Measurements from ENCODE around the gene DCD.
A peak's percentile ranks its signal among the peaks of the same experiment; 100 is the strongest.
"Not testable (repeated sequence)": the region's sequence is repeated elsewhere in the genome, so short reads cannot be mapped to it uniquely, and the experiment has no call there.

DCD gene, protein sequence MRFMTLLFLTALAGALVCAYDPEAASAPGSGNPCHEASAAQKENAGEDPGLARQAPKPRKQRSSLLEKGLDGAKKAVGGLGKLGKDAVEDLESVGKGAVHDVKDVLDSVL

GRCh38 chr12:54648265-54648664 is at the start of gene DCD:
Gene DCD, minus strand, starts transcription at chr12:54648365. Its CDS starts 62 bp downstream, at chr12:54648303.
- no peak for DNase-seq

DNA sequence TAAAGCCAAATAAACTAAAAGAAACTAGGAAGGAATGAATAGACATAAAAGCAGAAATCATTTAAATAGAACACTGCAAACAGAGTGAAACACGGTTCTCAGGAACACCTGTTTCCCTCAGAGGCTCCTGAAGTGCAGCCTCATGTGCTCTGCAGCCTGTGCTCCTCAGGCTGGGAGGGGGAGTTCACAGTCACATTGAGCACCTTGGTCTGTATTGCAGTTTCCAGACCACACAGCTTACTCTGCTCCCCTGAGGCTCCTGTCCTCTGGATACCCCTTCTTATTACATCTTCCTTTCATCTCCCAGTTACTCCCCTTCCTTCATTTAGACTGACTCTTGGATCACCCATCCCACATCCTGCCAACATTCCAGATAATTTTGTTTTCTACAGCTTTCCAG is 49.7 kb upstream of the DCD start:
- no peak for DNase-seq

DNA sequence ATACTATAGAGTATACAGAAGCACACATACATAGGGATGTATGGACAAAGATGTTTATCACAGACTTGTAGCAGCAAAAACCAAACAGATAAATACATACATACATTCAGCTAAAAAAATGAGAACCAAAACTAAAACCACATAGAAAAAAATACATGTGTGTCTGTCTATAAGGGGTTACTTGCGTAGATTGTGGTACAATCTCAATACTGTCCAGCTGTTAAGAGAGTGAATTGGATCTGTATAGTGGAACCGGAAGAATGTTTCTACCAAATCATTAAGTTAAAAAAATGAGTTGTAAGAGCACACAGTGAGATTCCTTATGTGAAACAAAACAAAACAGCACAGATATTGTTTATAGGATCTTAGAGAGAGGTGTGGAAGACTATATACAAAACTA is 44.2 kb upstream of the DCD start:
- DNase-seq: no peak

DNA sequence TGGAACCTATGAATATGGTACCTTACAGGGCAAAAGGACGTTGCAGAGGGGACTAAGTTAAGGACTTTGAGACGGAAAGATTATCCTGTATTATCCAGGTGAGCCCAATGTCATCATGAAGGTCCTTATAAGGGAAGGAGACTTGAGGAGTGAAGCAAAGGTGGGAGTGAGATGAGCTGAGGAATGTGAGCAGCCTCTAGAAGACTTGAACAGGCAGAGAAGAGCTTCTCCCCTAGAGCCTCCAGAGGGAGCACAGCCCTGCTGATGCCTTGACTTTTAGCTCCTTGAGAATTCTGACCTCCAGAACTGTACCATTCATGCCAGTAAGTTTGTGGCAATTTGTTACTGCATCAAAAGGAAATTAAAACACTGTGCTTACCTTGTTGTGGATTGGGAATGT is 41.8 kb upstream of the DCD start:
- DNase-seq: no peak

DNA sequence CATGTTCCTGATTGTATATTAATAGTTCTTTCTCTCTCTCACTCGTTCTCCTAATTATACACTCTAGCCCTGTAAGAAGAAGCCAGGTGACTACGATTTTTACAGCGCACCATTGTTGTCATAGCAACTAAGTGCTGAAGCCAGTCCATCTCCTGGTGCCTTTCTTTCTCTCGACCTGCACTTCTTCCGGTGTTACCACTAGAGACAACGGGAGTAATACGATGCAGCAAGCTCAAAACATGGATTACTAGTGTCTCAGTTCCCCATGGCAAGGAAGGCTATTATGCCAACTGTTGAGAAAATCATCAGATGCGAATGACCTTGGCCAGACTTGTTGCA is 40.8 kb upstream of the DCD start:
- no peak for DNase-seq

GRCh38 chr12:54688309-54689033 is 40.3 kb upstream of the DCD start:
- DNase-seq: no peak

- no peak for DNase-seq
Measured at GRCh38 chr12:54684636-54685630, 36.8 kb upstream of the DCD start.

- no peak for DNase-seq
Measured at GRCh38 chr12:54683398-54683797, 35.2 kb upstream of the DCD start.

- no peak for DNase-seq
Measured at GRCh38 chr12:54682674-54683073, 34.5 kb upstream of the DCD start.

DNA sequence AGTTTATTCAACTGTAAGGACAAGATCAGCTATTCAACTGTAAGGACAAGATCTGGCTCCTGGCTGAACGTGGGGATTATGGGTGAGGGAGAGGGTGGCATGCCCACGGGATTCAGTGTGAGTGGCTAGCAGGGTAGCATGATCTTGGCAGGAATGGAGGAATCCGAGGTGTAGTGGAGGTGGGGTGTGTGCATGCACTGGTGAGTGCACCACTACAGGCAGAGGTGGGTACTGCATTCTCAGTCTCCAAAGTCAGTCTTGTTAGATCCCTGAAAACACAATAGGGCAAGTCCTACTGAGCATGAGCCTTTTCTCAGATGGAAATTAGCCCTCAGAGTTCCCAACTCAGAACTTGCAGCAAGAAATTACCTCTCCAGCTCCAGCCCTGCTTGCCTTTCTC is 32.2 kb upstream of the DCD start:
- DNase-seq: peak in 1 of 2 experiments; percentile 18

DNA sequence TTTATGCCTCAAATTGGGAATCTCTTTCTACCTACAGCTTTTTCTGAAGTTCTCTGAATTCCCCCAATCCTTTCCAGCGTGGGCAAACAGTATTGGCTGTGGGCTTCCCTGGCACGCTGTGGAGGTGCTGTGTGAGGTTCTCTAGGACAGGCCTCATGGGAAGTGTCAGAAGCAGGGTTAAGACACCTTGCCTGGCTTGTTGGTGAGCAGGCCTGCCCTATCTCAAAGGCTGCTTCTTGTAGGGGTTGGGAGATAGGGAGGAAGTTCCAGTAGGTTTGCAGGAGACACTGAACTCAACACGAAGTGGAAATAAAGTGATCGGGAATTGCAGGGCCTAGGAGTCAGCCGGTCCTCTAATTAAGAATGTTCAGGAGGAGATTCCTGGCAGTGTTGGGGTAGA is 30.0 kb upstream of the DCD start:
- DNase-seq: no peak

DNA sequence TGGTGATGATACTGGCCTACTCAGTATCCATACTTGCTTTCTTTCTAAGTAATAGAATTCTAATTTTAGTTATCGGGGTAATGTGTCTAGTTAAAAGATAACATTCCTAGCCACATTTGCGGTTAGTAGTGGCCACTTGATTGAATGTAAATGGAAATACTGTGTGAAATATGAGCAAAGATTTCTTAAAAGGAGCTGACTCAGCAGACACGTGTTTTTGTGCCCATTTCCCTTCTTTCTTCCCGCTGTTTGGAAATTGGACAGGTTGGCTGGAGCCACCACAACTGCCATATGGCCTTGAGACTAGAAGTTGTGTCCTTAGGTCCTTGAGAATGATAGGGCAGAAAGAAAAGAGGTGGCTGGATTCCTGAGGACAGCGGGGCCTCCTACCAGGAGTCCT is 19.8 kb upstream of the DCD start:
- no peak for DNase-seq

GRCh38 chr12:54666008-54666407 is 17.8 kb upstream of the DCD start:
- DNase-seq: no peak

- not testable (repeated sequence) for DNase-seq
Measured at GRCh38 chr12:54665022-54665635, 17.0 kb upstream of the DCD start.

GRCh38 chr12:54663603-54664002 is 15.4 kb upstream of the DCD start:
- DNase-seq: no peak

GRCh38 chr12:54662026-54662425 is 13.9 kb upstream of the DCD start:
- no peak for DNase-seq

DNA sequence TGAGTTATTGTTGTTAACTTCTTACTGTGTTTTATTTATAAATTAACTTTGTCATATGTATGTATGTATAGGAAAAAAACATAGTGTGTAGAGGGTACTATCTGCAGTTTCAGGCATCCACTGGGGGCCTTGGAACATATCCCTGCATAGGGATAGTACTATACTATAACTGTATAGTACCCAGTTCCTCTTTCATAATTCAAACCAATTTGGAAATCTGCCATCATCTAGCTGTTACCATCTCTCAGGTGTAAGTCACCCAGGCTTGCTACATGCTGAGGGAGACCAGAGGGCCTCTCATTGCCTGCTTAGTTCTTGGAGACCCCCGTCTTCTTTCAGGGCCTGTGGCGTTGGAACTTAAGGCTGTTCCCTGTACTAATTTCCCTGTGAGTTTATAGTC is 12.9 kb upstream of the DCD start:
- DNase-seq: no peak

DNA sequence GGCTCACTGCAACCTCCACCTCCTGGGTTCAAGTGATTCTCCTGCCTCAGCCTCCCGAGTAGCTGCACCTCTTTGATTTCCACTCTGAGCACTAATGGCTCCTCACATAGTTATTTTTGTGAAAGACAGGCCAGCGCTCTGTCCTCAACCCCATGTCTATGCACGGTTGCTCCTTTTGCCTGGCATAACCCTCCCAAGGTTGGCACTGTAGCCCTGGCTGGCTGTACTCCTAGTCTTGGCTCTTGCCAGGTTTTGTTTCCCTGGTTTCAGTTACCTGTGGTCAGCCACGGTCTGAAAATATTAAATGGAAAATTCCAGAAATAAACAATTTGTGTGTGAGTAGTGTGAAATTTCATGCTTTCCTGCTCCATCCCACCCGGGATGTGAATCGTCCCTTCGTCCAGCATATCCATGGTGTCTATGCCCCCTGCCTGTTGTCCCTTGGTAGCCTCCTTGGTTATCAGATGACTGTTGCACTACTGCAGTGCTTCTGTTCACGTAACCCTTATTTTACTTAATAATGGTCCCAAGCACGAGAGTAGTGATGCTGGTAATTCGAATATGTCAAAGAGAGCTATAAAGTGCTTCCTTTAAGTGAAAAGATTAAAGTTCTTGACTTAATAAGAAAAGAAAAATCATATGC is 12.3 kb upstream of the DCD start:
- no peak for DNase-seq

DNA sequence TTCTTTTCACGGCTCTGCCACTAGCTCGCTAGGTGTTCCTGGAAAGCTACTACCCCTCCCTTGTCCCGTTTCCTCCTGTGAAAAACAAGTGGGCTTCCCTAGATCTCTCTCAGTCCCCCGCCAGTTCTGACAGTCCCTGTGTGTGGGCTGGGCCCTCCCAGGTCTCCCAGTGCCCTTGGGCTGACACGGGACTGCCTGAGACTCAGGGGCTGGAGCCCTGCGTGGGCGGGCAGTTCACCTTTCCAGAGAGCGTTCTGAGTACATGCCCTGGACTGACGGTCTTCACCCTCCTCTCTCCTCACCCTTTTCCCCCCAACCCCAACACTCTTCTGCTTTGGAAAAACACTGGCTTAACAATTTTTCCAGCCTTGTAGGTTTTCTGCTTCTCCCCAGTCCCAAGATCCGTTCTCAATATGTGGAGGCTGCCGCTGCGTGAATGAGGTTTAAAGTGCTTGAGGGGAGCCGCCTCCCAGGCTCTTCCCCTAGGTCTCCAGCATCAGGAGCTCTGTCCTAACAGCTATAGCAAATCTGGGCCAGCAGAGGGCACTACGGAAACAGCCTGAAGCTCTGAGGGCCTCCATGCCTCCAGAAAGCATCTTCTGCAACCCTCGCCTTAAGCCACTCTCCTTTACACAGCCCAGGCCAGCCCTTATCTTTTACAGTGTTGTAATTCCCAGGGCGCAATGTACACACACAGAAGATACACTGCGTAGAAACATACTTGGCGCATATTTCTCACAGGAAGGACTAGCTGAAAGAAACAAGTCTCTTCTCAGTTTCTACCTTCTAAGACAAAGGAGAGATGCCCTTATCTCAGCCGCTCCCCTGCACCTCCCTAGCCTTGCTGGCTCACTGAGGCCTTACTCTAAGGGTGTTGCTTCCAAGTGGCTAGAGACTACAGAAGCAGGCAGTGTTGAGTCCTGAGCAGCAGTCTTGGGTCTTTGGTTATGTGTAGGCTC is 10.4 kb upstream of the DCD start:
- DNase-seq: peak; percentile 12 to 20

DNA sequence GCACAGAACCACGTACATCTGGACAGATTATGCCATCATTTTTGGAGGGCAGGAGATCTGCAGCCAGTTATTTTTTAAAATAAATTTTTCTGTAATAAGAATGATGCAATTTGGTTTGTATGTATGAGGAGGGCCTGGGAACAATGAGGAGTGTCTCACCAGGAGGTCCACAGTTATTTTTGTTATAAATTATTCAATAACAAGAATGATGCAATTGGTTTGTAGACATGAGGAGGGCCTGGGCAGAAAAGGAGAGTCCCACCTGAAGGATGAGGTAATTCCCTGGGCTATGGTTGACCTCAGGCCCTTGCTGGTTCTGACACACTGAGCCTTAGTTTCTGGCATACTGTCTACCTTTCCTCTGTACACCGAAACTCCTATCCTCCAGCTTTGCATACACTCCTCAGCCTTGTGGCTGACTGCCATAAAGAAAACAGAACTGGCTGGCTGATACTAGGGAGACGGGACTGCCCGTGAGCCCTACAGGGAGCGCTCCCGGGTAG is 9.0 kb upstream of the DCD start:
- DNase-seq: no peak

DNA sequence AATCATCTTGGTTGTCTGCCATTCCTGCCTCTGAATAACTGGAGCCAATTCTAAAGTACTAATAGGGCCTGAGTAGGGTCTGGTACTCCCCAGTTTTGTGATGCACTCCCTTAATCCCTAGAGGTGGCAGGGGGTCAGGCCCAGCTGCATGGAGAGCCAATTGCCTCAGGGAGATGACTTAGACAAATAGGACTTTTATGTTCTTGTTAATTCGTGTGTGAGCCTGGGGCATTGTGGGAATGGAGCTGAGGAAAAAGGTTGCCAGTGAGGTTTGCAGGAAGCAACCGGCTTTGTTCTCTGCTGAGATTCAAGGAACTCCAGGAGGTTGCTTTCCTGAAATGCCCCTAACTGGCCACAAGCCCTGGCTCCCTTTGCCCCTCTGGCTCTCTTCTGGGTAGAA is 6.8 kb upstream of the DCD start:
- no peak for DNase-seq

DNA sequence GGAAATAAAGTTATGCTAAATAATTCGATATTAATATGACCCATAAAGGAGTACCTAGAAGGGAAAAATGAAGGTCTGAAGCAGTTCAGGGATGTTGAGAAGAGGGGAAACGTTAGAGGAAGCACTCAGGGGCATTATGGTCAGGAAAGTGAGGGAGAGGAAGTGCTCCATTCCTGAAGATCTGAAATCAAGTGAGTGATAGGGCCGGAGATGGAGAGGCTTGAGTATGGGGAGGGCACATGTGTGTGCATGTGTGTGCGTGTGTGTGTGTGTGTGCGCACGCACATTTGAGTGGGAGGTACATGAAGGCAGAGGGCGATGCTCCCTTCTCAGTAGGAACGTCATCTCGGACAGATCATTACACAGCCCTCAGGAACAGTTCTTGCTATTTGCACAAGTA is 4.9 kb upstream of the DCD start:
- DNase-seq: no peak
